ENCODE data around the gene AGBL3.

- TF ChIP-seq, protein P1, sequence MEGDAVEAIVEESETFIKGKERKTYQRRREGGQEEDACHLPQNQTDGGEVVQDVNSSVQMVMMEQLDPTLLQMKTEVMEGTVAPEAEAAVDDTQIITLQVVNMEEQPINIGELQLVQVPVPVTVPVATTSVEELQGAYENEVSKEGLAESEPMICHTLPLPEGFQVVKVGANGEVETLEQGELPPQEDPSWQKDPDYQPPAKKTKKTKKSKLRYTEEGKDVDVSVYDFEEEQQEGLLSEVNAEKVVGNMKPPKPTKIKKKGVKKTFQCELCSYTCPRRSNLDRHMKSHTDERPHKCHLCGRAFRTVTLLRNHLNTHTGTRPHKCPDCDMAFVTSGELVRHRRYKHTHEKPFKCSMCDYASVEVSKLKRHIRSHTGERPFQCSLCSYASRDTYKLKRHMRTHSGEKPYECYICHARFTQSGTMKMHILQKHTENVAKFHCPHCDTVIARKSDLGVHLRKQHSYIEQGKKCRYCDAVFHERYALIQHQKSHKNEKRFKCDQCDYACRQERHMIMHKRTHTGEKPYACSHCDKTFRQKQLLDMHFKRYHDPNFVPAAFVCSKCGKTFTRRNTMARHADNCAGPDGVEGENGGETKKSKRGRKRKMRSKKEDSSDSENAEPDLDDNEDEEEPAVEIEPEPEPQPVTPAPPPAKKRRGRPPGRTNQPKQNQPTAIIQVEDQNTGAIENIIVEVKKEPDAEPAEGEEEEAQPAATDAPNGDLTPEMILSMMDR (IDR thresholded peaks at IDR 0.05) = no peak
- TF ChIP-seq EP300 (IDR thresholded peaks at IDR 0.05) = no peak
- no peak for TF ChIP-seq POLR2A (IDR thresholded peaks at IDR 0.05)
Measured at GRCh38 chr7:135074096-135074495, 87.8 kb downstream of the AGBL3 start.

Measured in suprapubic skin (tissue), 3 donors.